ENCODE results near the gene F11. TPM values are rescaled to one million over a fixed set of nuclear protein-coding genes. Genes with fewer than 3 reads are reported as not detected.

F11 gene
- total RNA-seq, 1 experiment from 2014 or later, result 0.38 TPM

DNA sequence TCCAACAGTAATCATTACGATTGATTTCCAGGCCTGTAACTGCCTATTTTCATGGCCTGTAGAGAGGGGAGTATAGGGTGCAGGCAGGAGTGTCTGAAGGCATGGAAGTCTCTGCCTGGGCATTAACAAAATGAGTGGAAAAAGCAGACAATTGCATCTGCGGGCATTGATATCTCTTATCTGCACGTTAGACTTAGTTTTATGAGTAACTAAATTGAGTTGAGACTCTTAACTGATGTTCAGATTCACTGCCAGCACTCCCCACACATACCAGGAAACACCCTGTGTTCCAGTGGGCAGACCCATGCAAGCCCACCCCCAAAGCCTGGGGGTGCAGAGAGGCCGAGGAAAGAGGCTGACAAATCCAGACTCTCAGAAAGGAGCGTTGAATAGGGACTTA, 33.3 kb downstream of the F11 start:
- no TSS peak for BruUV-seq (replicated peaks)
- DNase-seq, result no peak
- Mint-ChIP-seq H3K27ac (ENCODE audit: unreplicated experiment) (no peak overlapping the region), H3K4me1 (ENCODE audit: low read depth, unreplicated experiment) (no peaks in the 10 kb centered on the region), H3K27me3 (ENCODE audit: unreplicated experiment) (no peaks in the 10 kb centered on the region), H3K36me3 (ENCODE audit: insufficient read depth, unreplicated experiment) (no peaks in the 10 kb centered on the region), H3K9me3 (ENCODE audit: low read depth, unreplicated experiment) (no peaks in the 10 kb centered on the region), H3K4me3 (ENCODE audit: low read depth, unreplicated experiment) (no peak overlapping the region)
- TF ChIP-seq CTCF (IDR thresholded peaks at IDR 0.05; ENCODE audit: unreplicated experiment), result no peak
- CTCF ChIA-PET, result no interaction called here
- intact Hi-C loops (cut with micrococcal nuclease; ENCODE audit: unreplicated experiment), result loop anchor here (10.0 kb wide), 1 partner anchor 256 kb away; the partner anchor contains the start of gene MTNR1A

GRCh38 chr4:186300659-186301390, 34.8 kb downstream of the F11 start:
- H3K4me3 Mint-ChIP-seq (ENCODE audit: low read depth, unreplicated experiment), result no peak overlapping the region
- TF ChIP-seq CTCF (IDR thresholded peaks at IDR 0.05; ENCODE audit: unreplicated experiment), result no peak
- H3K4me1 Mint-ChIP-seq (ENCODE audit: low read depth, unreplicated experiment), result no peaks in the 10 kb centered on the region
- CTCF ChIA-PET, result no interaction called here
- H3K36me3 Mint-ChIP-seq (ENCODE audit: insufficient read depth, unreplicated experiment), result no peaks in the 10 kb centered on the region
- H3K9me3 Mint-ChIP-seq (ENCODE audit: low read depth, unreplicated experiment), result no peaks in the 10 kb centered on the region
- no peak for DNase-seq
- H3K27me3 Mint-ChIP-seq (ENCODE audit: unreplicated experiment), result peaks cover 5% of the 10 kb centered on the region
- BruUV-seq (replicated peaks), result no TSS peak
- no peak overlapping the region for H3K27ac Mint-ChIP-seq (ENCODE audit: unreplicated experiment)
- intact Hi-C loops (cut with micrococcal nuclease; ENCODE audit: unreplicated experiment), result no loop called here

DNA sequence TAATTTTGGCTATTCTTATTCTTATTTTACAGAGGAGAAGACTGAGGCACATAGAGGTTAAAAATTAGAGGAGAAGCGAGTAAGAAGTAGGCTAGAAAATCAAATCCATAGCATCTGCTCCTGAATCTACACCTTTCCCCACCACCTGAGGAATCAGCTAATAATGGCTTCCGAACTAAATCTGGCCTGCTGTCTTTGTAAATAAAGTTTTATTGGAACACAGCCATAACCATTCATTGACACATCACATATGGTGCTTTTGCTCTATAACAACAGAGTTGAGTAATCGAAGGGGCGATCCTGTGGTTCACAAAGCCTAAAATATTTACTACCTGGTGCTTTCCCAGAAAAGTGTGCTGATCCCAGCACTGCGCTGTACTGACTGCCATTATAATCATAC, 38.2 kb downstream of the F11 start:
- BruUV-seq (replicated peaks), result no TSS peak
- intact Hi-C loops (cut with micrococcal nuclease; ENCODE audit: unreplicated experiment), result no loop called here
- H3K27ac Mint-ChIP-seq (ENCODE audit: unreplicated experiment), result no peak overlapping the region
- H3K27me3 Mint-ChIP-seq (ENCODE audit: unreplicated experiment), result peaks cover 30% of the 10 kb centered on the region
- no peak overlapping the region for H3K4me3 Mint-ChIP-seq (ENCODE audit: low read depth, unreplicated experiment)
- CTCF ChIA-PET, result no interaction called here
- DNase-seq, result no peak
- TF ChIP-seq CTCF (IDR thresholded peaks at IDR 0.05; ENCODE audit: unreplicated experiment), result no peak
- no peaks in the 10 kb centered on the region for H3K4me1 Mint-ChIP-seq (ENCODE audit: low read depth, unreplicated experiment)
- H3K9me3 Mint-ChIP-seq (ENCODE audit: low read depth, unreplicated experiment), result no peaks in the 10 kb centered on the region
- H3K36me3 Mint-ChIP-seq (ENCODE audit: insufficient read depth, unreplicated experiment), result no peaks in the 10 kb centered on the region

GRCh38 chr4:186304866-186305505, 39.0 kb downstream of the F11 start:
- CTCF ChIA-PET, result no interaction called here

More at GRCh38 chr4:186304866-186305505, 39.0 kb downstream of the F11 start:
- intact Hi-C loops (cut with micrococcal nuclease; ENCODE audit: unreplicated experiment), result no loop called here
- H3K36me3 Mint-ChIP-seq (ENCODE audit: insufficient read depth, unreplicated experiment), result no peaks in the 10 kb centered on the region
- H3K4me3 Mint-ChIP-seq (ENCODE audit: low read depth, unreplicated experiment), result no peak overlapping the region
- no peaks in the 10 kb centered on the region for H3K4me1 Mint-ChIP-seq (ENCODE audit: low read depth, unreplicated experiment)
- no peak for DNase-seq
- H3K27ac Mint-ChIP-seq (ENCODE audit: unreplicated experiment), result no peak overlapping the region
- H3K9me3 Mint-ChIP-seq (ENCODE audit: low read depth, unreplicated experiment), result no peaks in the 10 kb centered on the region
- peaks cover 30% of the 10 kb centered on the region for H3K27me3 Mint-ChIP-seq (ENCODE audit: unreplicated experiment)
- no peak for TF ChIP-seq CTCF (IDR thresholded peaks at IDR 0.05; ENCODE audit: unreplicated experiment)
- BruUV-seq (replicated peaks), result no TSS peak
